HEK293 (cell line): Measurements from ENCODE around the gene PLCL2.

ENCODE experiments used
- CTCF ChIP-seq: fragments of 450-650 bp; formaldehyde crosslinking; IDR thresholded peaks from 2 replicates; pipeline ENCODE4 v1.5.1; 2016; ENCODE audit warnings: missing biosample characterization, missing genetic modification characterization
- ZBTB17 ChIP-seq: fragments of 450-650 bp; formaldehyde crosslinking; IDR thresholded peaks from 2 replicates; pipeline ENCODE4 v1.5.1; 2016; ENCODE audit warnings: missing biosample characterization, missing genetic modification characterization
- ZNF114 ChIP-seq: fragments of 450-650 bp; formaldehyde crosslinking; IDR thresholded peaks from 2 replicates; pipeline ENCODE4 v1.5.0; 2017; ENCODE audit warnings: missing biosample characterization, missing genetic modification characterization
- ZNF660 ChIP-seq: fragments of 450-650 bp; IDR thresholded peaks from 2 replicates; pipeline ENCODE4 v1.5.1; 2018; ENCODE audit warnings: missing biosample characterization, mild to moderate bottlenecking, missing genetic modification characterization
- ZNF768 ChIP-seq: fragments of 450-650 bp; formaldehyde crosslinking; IDR thresholded peaks from 2 replicates; pipeline ENCODE4 v1.5.1; 2018; ENCODE audit warnings: missing biosample characterization, mild to moderate bottlenecking, missing genetic modification characterization

GRCh38 chr3:17136136-17136721, 251.5 kb downstream of the PLCL2 start:
- TF ChIP-seq ZBTB17 (tag by site-specific recombination) (no peak), CTCF (tag by site-specific recombination) (no peak), ZNF114 (tag by site-specific recombination) (no peak), ZNF660 (tag by site-specific recombination) (no peak), ZNF768 (no peak)
